SIG-M5 (cell line): ENCODE results near the gene IL5RA.

ENCODE experiments used
- DNase-seq: peaks from one replicate; lab custom pipeline; 2025; lab: John Stamatoyannopoulos, UW

The IL5RA gene

GRCh38 chr3:3065876-3066275, 44.3 kb downstream of the IL5RA start:
- DNase-seq, result no peak

DNA sequence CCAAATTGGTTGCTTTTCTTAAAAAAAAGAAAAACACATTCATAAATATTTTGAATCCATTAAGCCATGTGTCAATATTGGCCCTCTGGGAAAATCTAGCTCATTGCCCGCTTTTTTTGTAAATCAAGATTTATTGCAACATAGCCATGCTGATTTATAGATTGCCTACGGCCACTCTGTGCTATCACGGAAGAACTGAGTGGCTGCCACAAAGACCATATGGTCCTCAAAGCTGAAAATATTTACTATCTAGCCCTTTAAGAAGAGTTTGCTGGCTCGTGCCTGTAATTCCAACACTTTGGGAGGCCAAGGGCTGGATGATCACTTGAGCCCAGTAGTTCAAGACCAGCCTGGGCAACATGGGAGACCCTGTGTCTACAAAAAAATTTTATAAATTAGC, 45.9 kb downstream of the IL5RA start:
- no peak for DNase-seq

DNA sequence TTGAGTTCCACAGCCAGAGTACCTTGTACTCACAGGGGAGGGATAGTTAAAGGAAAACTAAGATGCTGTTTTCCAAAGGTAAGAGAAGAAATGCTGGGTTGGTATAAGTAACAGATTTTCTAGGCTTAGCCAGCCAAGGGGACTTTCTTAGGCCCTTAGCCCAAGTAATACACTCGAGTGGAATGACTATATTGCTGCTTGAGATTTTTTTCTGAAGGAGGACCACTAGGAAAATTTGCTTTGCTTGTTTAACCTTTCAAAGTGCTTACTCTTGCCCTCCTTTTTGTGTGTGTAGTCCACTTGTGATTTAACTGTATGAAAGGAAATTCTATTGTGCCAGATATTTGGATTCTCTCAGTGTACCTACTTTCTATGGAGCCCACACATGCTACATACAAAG, 50.5 kb downstream of the IL5RA start:
- DNase-seq, result no peak

- no peak for DNase-seq
Observed at GRCh38 chr3:3053974-3054373, 56.2 kb downstream of the IL5RA start.

DNA sequence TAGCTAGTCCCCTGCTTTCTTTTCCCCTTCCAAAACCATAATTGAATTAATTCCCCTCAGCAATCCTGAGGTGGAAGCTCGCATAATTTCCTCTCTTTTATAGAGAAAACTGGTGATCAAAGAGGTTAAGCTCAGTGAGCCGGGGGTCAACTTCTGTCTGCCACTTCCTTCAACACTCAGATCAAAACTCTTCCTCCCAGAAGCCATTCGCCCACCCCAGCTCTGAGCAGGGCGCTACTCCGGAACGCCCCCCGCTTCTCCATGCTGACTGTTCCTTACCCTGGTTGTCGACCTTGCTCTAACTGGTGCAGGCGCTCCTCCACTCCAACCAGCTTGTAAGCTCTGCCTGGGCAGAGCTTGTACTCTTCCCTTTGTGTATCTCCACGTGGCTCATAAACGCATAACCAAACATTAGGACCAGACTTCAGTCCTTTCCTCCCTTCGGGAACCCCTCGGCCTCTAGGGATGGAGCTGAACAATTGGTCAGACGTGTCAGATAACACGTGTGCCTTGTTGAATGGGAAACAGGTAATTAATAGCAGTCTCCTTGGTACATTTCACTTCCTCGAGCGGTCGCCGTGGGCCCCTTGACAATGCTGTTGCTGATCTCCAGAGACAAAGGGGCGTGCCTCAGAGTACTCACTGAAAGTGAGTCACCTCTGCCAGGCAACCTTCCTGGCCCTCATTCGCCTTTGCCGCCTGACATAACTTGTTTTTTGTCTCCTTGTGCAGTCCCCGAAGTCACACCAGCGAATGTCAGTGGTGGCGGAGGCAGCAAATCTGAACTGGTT, 71.8 kb downstream of the IL5RA start:
- no peak for DNase-seq

GRCh38 chr3:3037156-3037555, 73.0 kb downstream of the IL5RA start:
- no peak for DNase-seq

DNA sequence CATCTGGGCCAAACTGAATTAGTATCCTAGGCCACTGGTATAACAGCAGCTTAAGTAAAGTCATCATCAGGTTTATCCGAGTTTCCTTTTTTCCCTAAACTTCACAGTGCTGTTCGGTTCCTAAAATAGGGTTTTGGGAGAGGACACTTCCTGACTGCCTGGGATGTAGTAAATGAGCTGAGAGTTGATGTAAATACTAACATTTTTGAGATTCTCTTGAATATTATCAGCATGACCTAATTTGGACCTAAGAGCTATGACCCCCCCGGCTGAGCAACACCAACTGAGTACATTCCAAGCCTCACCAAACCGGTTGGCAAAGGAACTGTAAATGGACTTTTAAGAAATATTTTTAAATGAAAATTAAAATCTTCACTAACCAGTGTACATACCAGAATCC, 78.8 kb downstream of the IL5RA start:
- no peak for DNase-seq

GRCh38 chr3:3027976-3028567, 82.1 kb downstream of the IL5RA start:
- no peak for DNase-seq

- no peak for DNase-seq
Observed at GRCh38 chr3:3023111-3023745, 86.9 kb downstream of the IL5RA start.

DNA sequence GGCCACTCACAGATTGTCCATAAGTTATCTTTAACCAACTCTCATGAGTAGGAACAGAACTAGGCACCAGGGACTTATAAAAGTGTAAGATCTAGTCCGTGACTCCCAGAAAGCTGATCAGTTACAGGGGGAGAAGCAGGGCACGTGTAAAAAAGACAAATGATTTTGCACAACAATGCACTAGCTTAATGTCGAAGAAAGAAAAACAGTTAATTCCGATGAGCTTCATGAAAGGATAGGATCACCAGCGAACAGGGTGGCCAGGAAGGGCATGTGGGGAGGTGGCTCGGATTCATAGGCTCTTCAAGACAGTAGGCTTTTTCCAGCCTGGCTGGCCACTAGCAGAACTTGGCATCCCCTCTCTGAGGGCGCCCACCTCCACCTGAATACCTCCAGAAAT, 90.0 kb downstream of the IL5RA start:
- no peak for DNase-seq
